Stimulated activated CD8-positive, alpha-beta memory T cell treated with anti-CD3 and anti-CD28 coated beads, Interleukin-2, amount 100 ng/mL, for 1 hour (primary cell): ENCODE results near the gene CNTROB.

Experiments
- DNase-seq, 2 donors: peaks; one replicate each; pipeline ENCODE4 v3.0.0-alpha.2; 2020; ENCODE audit warnings: low read depth in 2 of 2

The CNTROB gene

GRCh38 chr17:7903154-7904103, 28.6 kb upstream of the CNTROB start:
- no peak for DNase-seq

GRCh38 chr17:7909089-7909488, 22.9 kb upstream of the CNTROB start:
- no peak for DNase-seq

GRCh38 chr17:7910281-7910680, 21.7 kb upstream of the CNTROB start:
- DNase-seq: no peak

GRCh38 chr17:7910711-7911110, 21.3 kb upstream of the CNTROB start:
- DNase-seq: no peak

GRCh38 chr17:7911116-7911515, 20.9 kb upstream of the CNTROB start:
- no peak for DNase-seq

- no peak for DNase-seq
These were observed 19.0 kb upstream of the CNTROB start for GRCh38 chr17:7912927-7913524.

GRCh38 chr17:7915179-7915610, 16.8 kb upstream of the CNTROB start:
- DNase-seq: no peak

GRCh38 chr17:7915611-7916384, 16.2 kb upstream of the CNTROB start, which contains the start of gene RNF227:
TSS of gene RNF227 (minus strand) at chr17:7916289. CDS start at chr17:7916195, 94 bp downstream.
- DNase-seq: peak; percentile 56 to 64

- no peak for DNase-seq
These were observed 15.7 kb upstream of the CNTROB start for GRCh38 chr17:7916385-7916682.

- DNase-seq: no peak
These were observed 15.2 kb upstream of the CNTROB start for GRCh38 chr17:7916808-7917207.

- no peak for DNase-seq
These were observed 9.6 kb upstream of the CNTROB start for GRCh38 chr17:7922269-7922844.

GRCh38 chr17:7922845-7923628, 9.0 kb upstream of the CNTROB start:
- DNase-seq: peak; percentile 67 to 68

GRCh38 chr17:7927596-7927995, 4.4 kb upstream of the CNTROB start:
- DNase-seq: no peak

- DNase-seq: no peak
These were observed 2.6 kb upstream of the CNTROB start, which contains the start of gene KCNAB3 for GRCh38 chr17:7929158-7930023. TSS of gene KCNAB3 (minus strand) at chr17:7929856. CDS start at chr17:7929435, 421 bp downstream.

GRCh38 chr17:7930841-7931631, 970 bp upstream of the CNTROB start:
- DNase-seq: no peak

- no peak for DNase-seq
These were observed 481 bp downstream of the CNTROB start for GRCh38 chr17:7932483-7932891.

- no peak for DNase-seq
These were observed 943 bp downstream of the CNTROB start for GRCh38 chr17:7932949-7933348.

- DNase-seq: no peak
These were observed 3.9 kb downstream of the CNTROB start for GRCh38 chr17:7935859-7936258.

GRCh38 chr17:7940034-7940433, 8.0 kb downstream of the CNTROB start:
- DNase-seq: no peak
